CD4-positive, alpha-beta T cell treated with Interleukin-12 subunit alpha and Interleukin-12 subunit beta, for 1 hour (primary cell): ENCODE data around the gene DPP10.

Experiments
- DNase-seq: peaks from one replicate; pipeline ENCODE4 v3.0.0-alpha.2; 2020

Gene DPP10

GRCh38 chr2:115491186-115491793 is 1048.8 kb downstream of the DPP10 start:
- DNase-seq: no peak

DNA sequence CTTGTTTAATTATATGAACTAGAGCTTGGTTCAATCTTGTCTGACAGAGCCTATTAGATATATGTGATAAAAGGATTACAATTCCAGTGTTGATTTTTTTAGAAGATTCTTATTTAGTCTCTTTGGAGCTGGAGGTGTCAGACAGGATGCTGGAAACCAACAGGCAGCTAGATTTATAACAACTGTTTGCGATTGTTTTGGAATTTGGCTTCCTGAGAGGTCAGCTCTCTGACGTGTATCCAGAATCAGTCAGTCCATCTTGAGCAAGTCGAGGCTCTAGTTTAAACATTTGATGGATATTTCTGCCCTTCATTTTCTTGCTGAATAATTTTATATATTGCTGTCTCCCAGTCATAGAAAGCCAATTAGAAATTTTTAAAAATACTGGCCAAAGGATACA is 1062.9 kb downstream of the DPP10 start:
- DNase-seq: no peak

DNA sequence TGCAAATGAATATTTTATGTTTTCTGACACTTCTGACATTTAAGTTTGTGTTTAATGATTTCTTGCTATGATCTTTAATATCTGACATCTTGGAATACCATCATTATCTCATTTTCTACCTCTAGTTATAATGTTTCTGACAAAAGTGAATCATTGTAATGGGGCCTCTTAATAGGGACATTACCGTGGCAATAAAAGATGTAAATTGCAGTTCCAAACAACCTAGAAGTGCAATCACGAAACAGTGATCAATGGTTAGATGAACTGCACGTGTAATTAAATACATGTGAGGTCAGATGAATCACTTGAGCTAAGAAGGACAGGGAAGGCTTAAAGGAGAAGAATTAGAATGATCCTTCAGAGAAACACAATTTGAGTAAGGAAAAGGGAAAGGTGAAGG is 1078.3 kb downstream of the DPP10 start:
- no peak for DNase-seq

GRCh38 chr2:115524452-115524851 is 1082.0 kb downstream of the DPP10 start:
- DNase-seq: no peak

DNA sequence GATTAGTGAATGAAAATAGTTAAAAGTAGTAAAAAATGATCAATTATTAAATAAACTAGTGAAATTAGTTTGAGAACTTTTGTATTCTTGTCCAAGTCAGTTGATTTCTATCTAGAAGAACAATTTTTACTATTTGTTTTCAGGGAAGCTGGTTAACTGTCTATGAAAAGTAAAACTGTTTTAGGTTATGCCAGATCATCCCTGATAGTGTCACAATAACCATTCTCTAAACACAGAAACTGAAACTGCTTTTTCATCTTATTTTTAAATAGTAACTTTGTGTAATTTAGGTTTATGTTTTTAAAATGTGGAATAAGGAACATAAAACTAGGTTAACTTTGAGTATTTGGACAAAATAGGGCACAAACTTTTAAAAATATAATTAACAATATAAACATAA is 1087.2 kb downstream of the DPP10 start:
- no peak for DNase-seq

DNA sequence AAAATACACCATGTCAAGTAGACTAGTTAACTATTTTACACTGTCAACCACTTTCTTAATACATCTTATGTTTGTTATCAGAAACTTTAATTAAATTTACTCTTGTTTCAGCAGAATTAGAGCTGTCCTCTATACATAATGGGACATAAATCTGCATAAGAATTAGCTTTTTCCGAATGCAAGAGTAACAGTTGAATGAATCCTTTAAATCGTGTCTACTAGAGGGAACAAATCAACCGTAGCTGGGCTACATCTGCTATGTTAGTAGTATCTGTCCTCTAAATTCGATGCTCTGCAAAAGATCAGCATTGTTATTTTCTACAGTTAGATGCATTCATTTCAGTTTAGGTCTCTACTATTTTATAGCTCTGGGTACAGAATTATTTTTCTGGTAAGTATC is 1090.6 kb downstream of the DPP10 start:
- DNase-seq: no peak

- DNase-seq: no peak
Observed at GRCh38 chr2:115541814-115542213, 1099.4 kb downstream of the DPP10 start.

GRCh38 chr2:115542331-115542730 is 1099.9 kb downstream of the DPP10 start:
- no peak for DNase-seq

DNA sequence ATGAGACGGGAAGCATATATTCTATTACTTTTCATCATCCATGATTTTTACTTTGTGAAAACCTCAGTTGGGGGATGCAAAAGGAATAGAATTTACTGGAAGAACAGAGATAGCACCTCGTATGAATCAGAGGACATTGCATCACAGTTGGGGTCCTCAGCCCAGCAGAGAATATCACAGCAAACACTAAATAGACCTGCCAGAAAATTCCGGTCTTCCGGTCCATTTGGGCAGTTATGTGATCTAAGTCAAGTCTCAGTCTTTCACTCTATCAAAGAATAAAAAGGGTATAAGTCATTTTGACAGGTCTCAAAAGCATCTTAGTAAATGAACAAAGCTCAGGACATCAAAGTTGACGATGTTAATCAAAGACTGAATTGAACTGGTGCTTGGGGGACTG is 1100.6 kb downstream of the DPP10 start:
- DNase-seq: no peak

GRCh38 chr2:115543461-115543860 is 1101.0 kb downstream of the DPP10 start:
- DNase-seq: no peak

- DNase-seq: no peak
Observed at GRCh38 chr2:115549611-115550130, 1107.2 kb downstream of the DPP10 start.

- DNase-seq: no peak
Observed at GRCh38 chr2:115552726-115553125, 1110.3 kb downstream of the DPP10 start.

GRCh38 chr2:115554153-115554552 is 1111.7 kb downstream of the DPP10 start:
- DNase-seq: no peak

GRCh38 chr2:115558725-115559124 is 1116.3 kb downstream of the DPP10 start:
- no peak for DNase-seq

DNA sequence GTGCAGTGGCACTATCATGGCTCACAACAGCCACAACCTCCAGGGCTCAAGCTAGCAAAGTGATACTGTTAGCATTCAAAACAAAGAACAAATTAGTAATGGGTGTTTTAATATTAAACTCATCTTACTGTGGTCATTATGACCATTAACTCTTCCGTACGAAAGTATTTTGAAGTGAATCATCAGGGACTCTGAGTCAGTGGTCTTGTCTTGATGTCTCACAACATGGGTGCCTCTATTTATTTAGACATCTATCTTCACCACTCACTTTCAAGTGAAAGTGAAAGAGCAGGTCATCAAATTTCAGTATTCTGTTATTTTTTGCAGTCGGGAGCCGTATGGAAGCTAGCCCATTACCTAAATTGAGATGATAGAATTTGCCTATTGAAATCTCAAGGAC is 1118.2 kb downstream of the DPP10 start:
- DNase-seq: no peak

- no peak for DNase-seq
Observed at GRCh38 chr2:115568643-115569042, 1126.2 kb downstream of the DPP10 start.

GRCh38 chr2:115569547-115569946 is 1127.1 kb downstream of the DPP10 start:
- DNase-seq: no peak

- no peak for DNase-seq
Observed at GRCh38 chr2:115572746-115573145, 1130.3 kb downstream of the DPP10 start.

- DNase-seq: no peak
Observed at GRCh38 chr2:115573756-115574155, 1131.3 kb downstream of the DPP10 start.

GRCh38 chr2:115574667-115575066 is 1132.2 kb downstream of the DPP10 start:
- DNase-seq: no peak

GRCh38 chr2:115580784-115581183 is 1138.3 kb downstream of the DPP10 start:
- no peak for DNase-seq

DNA sequence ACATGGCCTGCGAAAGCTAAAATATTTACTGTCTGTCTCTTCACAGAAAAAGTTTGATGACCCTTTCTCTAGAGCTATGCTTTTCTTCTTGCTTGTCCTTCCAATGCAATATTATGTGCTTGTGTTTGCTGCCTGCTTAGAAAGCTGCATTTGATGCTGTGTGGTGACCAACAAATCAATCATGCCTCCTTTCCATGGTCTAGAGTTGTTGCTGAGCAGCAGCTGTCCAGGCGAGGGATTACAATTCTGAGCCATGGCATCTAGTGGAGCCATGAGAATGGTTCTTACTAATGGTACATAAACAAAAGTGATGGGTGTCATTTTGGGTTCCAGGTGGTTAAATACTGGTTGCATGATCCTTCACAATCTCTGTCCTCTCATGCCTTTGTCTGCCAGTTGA is 1142.1 kb downstream of the DPP10 start:
- DNase-seq: no peak

DNA sequence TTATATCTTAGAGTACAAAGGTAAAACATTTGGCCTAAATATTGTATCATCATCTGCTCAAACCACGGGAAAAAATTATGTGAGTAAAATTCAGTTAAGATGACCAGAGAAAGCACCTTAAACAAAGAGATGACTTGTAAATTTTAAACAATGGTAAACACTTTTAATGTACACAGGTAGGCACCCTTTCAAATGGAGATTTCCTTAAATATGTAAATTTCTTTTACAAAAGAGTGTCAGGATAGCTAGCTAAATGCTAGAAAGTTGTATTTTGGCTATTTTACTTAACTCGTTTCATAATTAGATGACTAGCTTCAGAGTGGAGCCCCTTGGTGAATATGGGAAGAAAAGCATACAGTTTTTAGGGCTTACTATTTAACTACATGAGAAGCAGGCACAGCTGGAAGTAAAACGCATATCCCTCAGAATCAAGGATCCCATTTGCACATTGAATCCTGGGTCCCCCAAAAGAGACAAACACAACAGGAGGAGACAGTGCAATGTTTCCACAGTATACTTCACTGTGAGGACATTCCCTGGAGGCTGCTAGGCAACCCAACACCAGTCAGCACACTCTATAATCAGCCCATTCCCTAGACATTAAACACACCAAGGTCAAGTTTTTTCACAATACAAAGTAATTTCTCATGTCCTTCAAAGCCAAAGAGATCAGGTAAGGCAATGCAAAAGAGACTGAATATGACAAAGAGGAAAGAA is 1154.4 kb downstream of the DPP10 start:
- DNase-seq: no peak

DNA sequence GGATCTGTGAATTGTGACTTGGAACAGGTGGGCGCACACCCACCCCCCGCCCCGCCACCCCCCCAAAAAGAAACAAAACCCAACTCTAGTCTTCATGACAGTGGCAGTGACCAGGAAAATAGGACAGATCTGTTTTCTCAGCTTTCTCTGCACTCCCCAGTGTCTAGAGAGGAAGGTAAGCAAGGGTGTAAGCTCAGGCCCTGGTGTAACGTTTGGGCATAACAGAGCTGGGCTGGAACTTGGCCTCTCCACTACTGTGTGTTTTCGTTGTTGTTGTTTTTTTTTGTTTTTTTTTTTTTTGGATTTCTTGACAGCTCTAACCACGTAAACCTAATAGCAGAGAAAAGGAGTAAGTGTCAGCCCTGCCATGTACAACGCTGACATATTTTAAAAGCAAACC is 1160.8 kb downstream of the DPP10 start:
- DNase-seq: no peak

DNA sequence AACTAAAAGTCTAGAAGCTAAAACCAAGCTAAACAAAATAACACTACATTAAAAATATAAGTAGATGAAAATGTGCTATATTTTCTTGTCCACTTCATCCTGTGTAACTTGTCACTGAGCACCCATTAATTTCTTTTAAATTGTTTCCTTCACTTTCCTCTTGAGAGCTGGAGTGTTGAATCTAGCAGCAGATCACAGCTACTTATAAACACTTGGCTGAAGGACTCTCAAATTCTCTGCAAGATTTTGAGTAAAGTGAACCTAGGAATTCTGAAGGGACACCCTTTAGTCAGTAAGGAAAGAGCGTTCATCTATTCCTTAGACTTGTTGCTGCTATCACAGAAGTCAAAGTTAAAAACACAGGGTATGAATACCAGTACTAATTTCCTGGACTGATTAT is 1163.9 kb downstream of the DPP10 start:
- DNase-seq: no peak
